Activated T-helper 2 cell treated with anti-CD3 and anti-CD28 coated beads, Interferon-gamma antibody, Interleukin-2, Interleukin-4, amounts not matched to agents 10 μg/mL and 5 μg/mL and 100 μg/mL, durations not matched to agents 14 hours and 24 hours and 36 hours (primary cell): ENCODE results near the gene BLTP2. TPM values are rescaled to one million over a fixed set of nuclear protein-coding genes. Genes with fewer than 3 reads are reported as not detected.
"Not testable (repeated sequence)": the region's sequence is repeated elsewhere in the genome, so short reads cannot be mapped to it uniquely, and the experiment has no call there.

Experiments used
- DNase-seq: peaks from one replicate; pipeline ENCODE4 v3.0.0; 2021; ENCODE audit warnings: low spot score
- H3K27ac Mint-ChIP-seq: one replicate; pipeline ENCODE4 v1.8.0; 2021; ENCODE audit warnings: mixed read lengths
- H3K27me3 Mint-ChIP-seq: one replicate; pipeline ENCODE4 v1.8.0; 2021; ENCODE audit warnings: low read depth, mixed read lengths
- H3K36me3 Mint-ChIP-seq: one replicate; pipeline ENCODE4 v1.8.0; 2021; ENCODE audit warnings: low read depth, mixed read lengths
- H3K4me1 Mint-ChIP-seq: one replicate; pipeline ENCODE4 v1.8.0; 2021; ENCODE audit warnings: low read depth, mixed read lengths
- H3K4me3 Mint-ChIP-seq: one replicate; pipeline ENCODE4 v1.8.0; 2021; ENCODE audit warnings: low read depth, mild to moderate bottlenecking, moderate library complexity, mixed read lengths
- H3K9me3 Mint-ChIP-seq: one replicate; pipeline ENCODE4 v1.8.0; 2021; ENCODE audit warnings: mixed read lengths
- intact Hi-C: fragments of 100-400 bp; cut with micrococcal nuclease; formaldehyde crosslinking; loops from one replicate; pipeline ENCODE4 v1.15.1; 2023
- total RNA-seq: library from RNA; stranded (reverse); gene quantifications from 2 replicates; pipeline ENCODE4 v1.2.3, GENCODE V29; 2022

BLTP2 gene
- total RNA-seq, 1 donor from 2014 or later: 213 TPM

GRCh38 chr17:28663723-28664122 lies 18.8 kb upstream of the BLTP2 start:
- no peak for DNase-seq
- Mint-ChIP-seq H3K27me3 (no peaks in the 10 kb centered on the region), H3K36me3 (peaks cover 67% of the 10 kb centered on the region), H3K9me3 (no peaks in the 10 kb centered on the region), H3K4me1 (peaks cover 36% of the 10 kb centered on the region), H3K4me3 (peak overlapping the region; percentile 99), H3K27ac (peak overlapping the region; percentile 99)
- intact Hi-C loops: loop anchor here (5.0 kb wide), 1 partner anchor 49 kb away; the partner anchor contains the start of gene PROCA1

GRCh38 chr17:28662527-28662829 lies 17.5 kb upstream of the BLTP2 start:
- Mint-ChIP-seq H3K27ac (peak overlapping the region; percentile 99), H3K27me3 (no peaks in the 10 kb centered on the region), H3K36me3 (peaks cover 65% of the 10 kb centered on the region), H3K4me3 (peak overlapping the region; percentile 99), H3K9me3 (no peaks in the 10 kb centered on the region), H3K4me1 (peaks cover 34% of the 10 kb centered on the region)
- intact Hi-C loops: loop anchor here (1.0 to 5.0 kb wide), 2 partner anchors 16 to 50 kb away; partner anchors contain the start of gene PROCA1
- no peak for DNase-seq

- Mint-ChIP-seq H3K27me3 (no peaks in the 10 kb centered on the region), H3K4me1 (peaks cover 34% of the 10 kb centered on the region), H3K4me3 (peak within 1 kb of the TSS; percentile 99), H3K27ac (peak within 1 kb of the TSS; percentile 99), H3K9me3 (no peaks in the 10 kb centered on the region), H3K36me3 (peaks cover 63% of the 10 kb centered on the region)
- peak; percentile 91 for DNase-seq
- intact Hi-C loops: loop anchor here (1.0 to 5.0 kb wide), 2 partner anchors 16 to 50 kb away; partner anchors contain the start of gene PROCA1
These were observed 16.9 kb upstream of the BLTP2 start, which contains the start of the genes SDF2 and SUPT6H for GRCh38 chr17:28661635-28662526. Gene SDF2 (minus strand): TSS chr17:28661906. CDS start chr17:28661876, 30 bp downstream. Gene SUPT6H (plus strand): TSS chr17:28662205. CDS start chr17:28673402, 11,197 bp downstream.

GRCh38 chr17:28659497-28659881 lies 14.5 kb upstream of the BLTP2 start:
- intact Hi-C loops, H3K4me3 Mint-ChIP-seq, H3K9me3 Mint-ChIP-seq, DNase-seq, H3K27ac Mint-ChIP-seq, H3K27me3 Mint-ChIP-seq: not testable (repeated sequence)
- peaks cover 24% of the 10 kb centered on the region for H3K4me1 Mint-ChIP-seq
- H3K36me3 Mint-ChIP-seq: peaks cover 55% of the 10 kb centered on the region

GRCh38 chr17:28658766-28659496 lies 14.0 kb upstream of the BLTP2 start:
- H3K4me3 Mint-ChIP-seq, H3K9me3 Mint-ChIP-seq, intact Hi-C loops, H3K27ac Mint-ChIP-seq, DNase-seq, H3K27me3 Mint-ChIP-seq: not testable (repeated sequence)
- Mint-ChIP-seq H3K4me1 (peaks cover 20% of the 10 kb centered on the region), H3K36me3 (peaks cover 52% of the 10 kb centered on the region)

- peaks cover 17% of the 10 kb centered on the region for H3K4me1 Mint-ChIP-seq
- DNase-seq, H3K4me3 Mint-ChIP-seq, H3K27me3 Mint-ChIP-seq, H3K27ac Mint-ChIP-seq, intact Hi-C loops, H3K9me3 Mint-ChIP-seq: not testable (repeated sequence)
- peaks cover 48% of the 10 kb centered on the region for H3K36me3 Mint-ChIP-seq
These were observed 13.4 kb upstream of the BLTP2 start for GRCh38 chr17:28658342-28658741.

- Mint-ChIP-seq H3K27me3 (no peaks in the 10 kb centered on the region), H3K27ac (no peak overlapping the region), H3K4me1 (peaks cover 11% of the 10 kb centered on the region), H3K36me3 (peaks cover 46% of the 10 kb centered on the region), H3K4me3 (no peak overlapping the region), H3K9me3 (no peaks in the 10 kb centered on the region)
- no peak for DNase-seq
- intact Hi-C loops: no loop called here
These were observed 12.8 kb upstream of the BLTP2 start for GRCh38 chr17:28657756-28658155.

GRCh38 chr17:28655160-28655559 lies 10.2 kb upstream of the BLTP2 start:
- DNase-seq: no peak
- Mint-ChIP-seq H3K27me3 (no peaks in the 10 kb centered on the region), H3K9me3 (no peaks in the 10 kb centered on the region), H3K4me3 (no peak overlapping the region), H3K27ac (no peak overlapping the region), H3K4me1 (peaks cover under 1% of the 10 kb centered on the region), H3K36me3 (peaks cover 39% of the 10 kb centered on the region)
- intact Hi-C loops: no loop called here

- Mint-ChIP-seq H3K4me1 (peaks cover 21% of the 10 kb centered on the region), H3K4me3 (no peak overlapping the region), H3K9me3 (no peaks in the 10 kb centered on the region), H3K36me3 (peaks cover 46% of the 10 kb centered on the region), H3K27ac (no peak overlapping the region), H3K27me3 (no peaks in the 10 kb centered on the region)
- intact Hi-C loops: no loop called here
- DNase-seq: no peak
These were observed 3.7 kb upstream of the BLTP2 start for GRCh38 chr17:28648698-28649097.

GRCh38 chr17:28646039-28646754 lies 1.2 kb upstream of the BLTP2 start:
- H3K4me1 Mint-ChIP-seq: peaks cover 31% of the 10 kb centered on the region
- H3K9me3 Mint-ChIP-seq: no peaks in the 10 kb centered on the region
- H3K27ac Mint-ChIP-seq: peak overlapping the region; percentile 81
- peaks cover 57% of the 10 kb centered on the region for H3K36me3 Mint-ChIP-seq
- H3K27me3 Mint-ChIP-seq: no peaks in the 10 kb centered on the region
- no peak for DNase-seq
- H3K4me3 Mint-ChIP-seq: peak overlapping the region; percentile 94
- intact Hi-C loops: loop anchor here (1.0 kb wide), 1 partner anchor 16 kb away; the partner anchor contains the start of gene SUPT6H

GRCh38 chr17:28645576-28645939 lies 600 bp upstream of the BLTP2 start:
- peak overlapping the region; percentile 94 for H3K4me3 Mint-ChIP-seq
- no peak for DNase-seq
- intact Hi-C loops: loop anchor here (2.0 kb wide), 2 partner anchors 47 to 73 kb away; partner anchors contain the start of genes RPL23A and SPAG5
- no peaks in the 10 kb centered on the region for H3K27me3 Mint-ChIP-seq
- H3K36me3 Mint-ChIP-seq: peaks cover 63% of the 10 kb centered on the region
- peak overlapping the region; percentile 81 for H3K27ac Mint-ChIP-seq
- H3K9me3 Mint-ChIP-seq: no peaks in the 10 kb centered on the region
- peaks cover 32% of the 10 kb centered on the region for H3K4me1 Mint-ChIP-seq
